ENCODE data around the gene FSTL4. TPM values are rescaled to one million over a fixed set of nuclear protein-coding genes. Genes with fewer than 3 reads are reported as not detected.

The FSTL4 gene
- total and polyA plus RNA-seq, 2 of the 13 experiments (the other 11 are each of a cell fraction or from before 2014, with no cell fraction given): 2.1 to 3.0 TPM

DNA sequence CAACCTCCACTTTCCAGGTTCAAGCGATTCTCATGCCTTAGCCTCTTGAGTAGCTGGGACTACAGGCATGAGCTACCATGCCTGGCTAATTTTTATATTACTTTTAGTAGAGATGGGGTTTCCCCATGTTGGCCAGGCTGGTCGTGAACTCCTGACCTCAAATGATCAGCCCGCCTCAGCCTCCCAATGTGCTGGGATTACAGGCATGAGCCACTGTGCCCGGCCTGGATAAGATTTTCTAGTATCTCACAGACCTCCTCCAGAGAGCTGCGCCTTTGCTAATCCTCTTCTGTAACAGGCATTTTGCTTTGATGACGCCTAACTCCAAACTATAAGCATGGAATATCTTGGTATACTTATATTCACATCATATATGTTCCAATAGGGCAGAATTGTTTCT is 99.4 kb downstream of the FSTL4 start:
- H3K9me3 ChIP-seq (ENCODE audit: low read length): no peaks in the 10 kb centered on the region
- H3K36me3 ChIP-seq (replicated peaks in 1 of 2; ENCODE audit: control insufficient read depth in 1 of 2, insufficient read depth in 2 of 2, low read length in 2 of 2): no peaks in the 10 kb centered on the region
- FAIRE-seq: no peak
- CTCF ChIA-PET (ENCODE audit: low intra/inter-chr PET ratio, low total read pairs): no interaction called here
- ATAC-seq: no peak
- H4K20me1 ChIP-seq (ENCODE audit: insufficient read depth, low read length): no peaks in the 10 kb centered on the region
- H3K79me2 ChIP-seq (ENCODE audit: insufficient read depth, low read length): no peaks in the 10 kb centered on the region
- no peak for TF ChIP-seq FOXO4 (CRISPR knock-in tag; conservative IDR thresholded peaks at IDR 0.05)
- TF ChIP-seq ARNT2 (CRISPR knock-in tag; IDR thresholded peaks at IDR 0.05; ENCODE audit: low read depth): no peak
- TF ChIP-seq ZNF776 (CRISPR knock-in tag; IDR thresholded peaks at IDR 0.05): no peak
- TF ChIP-seq, protein P1, sequence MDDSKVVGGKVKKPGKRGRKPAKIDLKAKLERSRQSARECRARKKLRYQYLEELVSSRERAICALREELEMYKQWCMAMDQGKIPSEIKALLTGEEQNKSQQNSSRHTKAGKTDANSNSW (CRISPR knock-in tag; IDR thresholded peaks at IDR 0.05; ENCODE audit: borderline replicate concordance): no peak
- TF ChIP-seq ZBTB10 (CRISPR knock-in tag; IDR thresholded peaks at IDR 0.05; ENCODE audit: borderline replicate concordance): no peak
- WGBS (ENCODE audit: low lambda C conversion rate): 41% methylated on average over 6 of the region's 6 CpGs
- no TSS peak for BruUV-seq (replicated peaks)
- no peak overlapping the region for H3K4me3 ChIP-seq (replicated peaks in 1 of 3; ENCODE audit: insufficient read depth in 1 of 3, low read depth in 2 of 3, low read length in 3 of 3)
- no peak overlapping the region for H3K27ac ChIP-seq (ENCODE audit: extremely low read length, insufficient read depth, low read length)
- intact Hi-C loops (cut with micrococcal nuclease; ENCODE audit: unreplicated experiment): no loop called here
- no peak for DNase-seq (ENCODE audit: low spot score)
- no peaks in the 10 kb centered on the region for H3K27me3 ChIP-seq (ENCODE audit: control insufficient read depth in 1 of 2, insufficient read depth in 2 of 2, low read length in 2 of 2)
- POLR2A ChIA-PET: no interaction called here
- H3K4me1 ChIP-seq (ENCODE audit: insufficient read depth, low read length): no peaks in the 10 kb centered on the region
- no peak overlapping the region for H2AFZ ChIP-seq (ENCODE audit: low read length)
- in situ Hi-C loops (cut with HindIII; ENCODE audit: extremely low pct_ligation_motif_present, low pct_unique_long_range_greater_than_20kb): no loop called here
- no peak overlapping the region for H3K4me2 ChIP-seq (ENCODE audit: low read depth, low read length)
- no peak overlapping the region for H3K9ac ChIP-seq (ENCODE audit: insufficient read depth, low read depth, low read length)

Data from HepG2 (cell line).